GM18498 (cell line): ENCODE results near the gene TAX1BP1.
"Not testable (repeated sequence)": the region's sequence is repeated elsewhere in the genome, so short reads cannot be mapped to it uniquely, and the experiment has no call there.

ENCODE experiments used
- ATAC-seq: cut with Tn5 transposase; IDR thresholded peaks from one replicate; pipeline ENCODE4 v1.9.1; 2021; ENCODE audit warnings: mild to moderate bottlenecking, moderate library complexity; ENCODE audit not compliant: unreplicated experiment

TAX1BP1 gene

GRCh38 chr7:27737616-27738015, 2.3 kb upstream of the TAX1BP1 start:
- no peak for ATAC-seq

GRCh38 chr7:27739301-27739908, 557 bp upstream of the TAX1BP1 start:
- peak; percentile 41 for ATAC-seq

- peak; percentile 76 for ATAC-seq
Measured at GRCh38 chr7:27740449-27741086, 606 bp downstream of the TAX1BP1 start.

GRCh38 chr7:27742091-27742710, 2.2 kb downstream of the TAX1BP1 start:
- not testable (repeated sequence) for ATAC-seq

- ATAC-seq = no peak
Measured at GRCh38 chr7:27745064-27745583, 5.2 kb downstream of the TAX1BP1 start.

GRCh38 chr7:27746486-27746885, 6.5 kb downstream of the TAX1BP1 start:
- no peak for ATAC-seq

- ATAC-seq = no peak
Measured at GRCh38 chr7:27746978-27747377, 7.0 kb downstream of the TAX1BP1 start.

GRCh38 chr7:27747589-27748368, 7.8 kb downstream of the TAX1BP1 start:
- no peak for ATAC-seq

GRCh38 chr7:27750316-27750715, 10.4 kb downstream of the TAX1BP1 start:
- no peak for ATAC-seq

- ATAC-seq = no peak
Measured at GRCh38 chr7:27751888-27752660, 12.1 kb downstream of the TAX1BP1 start.

GRCh38 chr7:27753863-27754262, 13.9 kb downstream of the TAX1BP1 start:
- ATAC-seq = no peak

- ATAC-seq = no peak
Measured at GRCh38 chr7:27756298-27756697, 16.3 kb downstream of the TAX1BP1 start.

- ATAC-seq = no peak
Measured at GRCh38 chr7:27759491-27759890, 19.5 kb downstream of the TAX1BP1 start.

GRCh38 chr7:27762062-27762461, 22.1 kb downstream of the TAX1BP1 start:
- ATAC-seq = no peak

GRCh38 chr7:27763983-27764508, 24.1 kb downstream of the TAX1BP1 start:
- ATAC-seq = no peak

- ATAC-seq = no peak
Measured at GRCh38 chr7:27765841-27766240, 25.9 kb downstream of the TAX1BP1 start.

GRCh38 chr7:27767374-27767773, 27.4 kb downstream of the TAX1BP1 start:
- ATAC-seq = no peak

GRCh38 chr7:27771111-27771510, 31.1 kb downstream of the TAX1BP1 start:
- no peak for ATAC-seq

- no peak for ATAC-seq
Measured at GRCh38 chr7:27774717-27775328, 34.9 kb downstream of the TAX1BP1 start.

- ATAC-seq = no peak
Measured at GRCh38 chr7:27775782-27776181, 35.8 kb downstream of the TAX1BP1 start.
